ENCODE results near the gene WHRN. TPM values are rescaled to one million over a fixed set of nuclear protein-coding genes. Genes with fewer than 3 reads are reported as not detected.

WHRN gene
- total RNA-seq, 4 donors from 2014 or later = 5.4 to 23.6 (median 8.5) TPM

GRCh38 chr9:114465417-114465816 is 39.9 kb downstream of the WHRN start:
- intact Hi-C loops (cut with DNase I; ENCODE audit: low total_unique reads) (no loop called here), in situ Hi-C loops (cut with MboI; ENCODE audit: low pct_ligation_motif_present in 1 of 4, low pct_unique_long_range_greater_than_20kb in 1 of 4, low sequenced_read_pairs in 3 of 4) (no loop called here)
- Histone ChIP-seq H3K36me3 (no peaks in the 10 kb centered on the region), H3K9me3 (no peaks in the 10 kb centered on the region), H3K27me3 (no peaks in the 10 kb centered on the region), H3K27ac (no peak overlapping the region), H3K4me1 (no peaks in the 10 kb centered on the region), H3K4me3 (no peak overlapping the region)
- WGBS, 2 donors (ENCODE audit: low coverage in 1 of 2) = 98 to 100% methylated on average over 2 to 4 of the region's 4 CpGs
- TF ChIP-seq POLR2A (IDR thresholded peaks at IDR 0.05) (no peak), CTCF (IDR thresholded peaks at IDR 0.05) (no peak), POLR2AphosphoS5 (IDR thresholded peaks at IDR 0.05) (no peak), EP300 (IDR thresholded peaks at IDR 0.05; ENCODE audit: low read depth) (no peak)
- no peak for DNase-seq

GRCh38 chr9:114464281-114465051 is 40.8 kb downstream of the WHRN start:
- in situ Hi-C loops (cut with MboI; ENCODE audit: low pct_ligation_motif_present in 1 of 4, low pct_unique_long_range_greater_than_20kb in 1 of 4, low sequenced_read_pairs in 3 of 4) (no loop called here), intact Hi-C loops (cut with DNase I; ENCODE audit: low total_unique reads) (no loop called here)
- Histone ChIP-seq H3K36me3 (no peaks in the 10 kb centered on the region), H3K9me3 (no peaks in the 10 kb centered on the region), H3K27ac (no peak overlapping the region), H3K27me3 (no peaks in the 10 kb centered on the region), H3K4me3 (no peak overlapping the region), H3K4me1 (no peaks in the 10 kb centered on the region)
- 70 to 86% methylated on average over 1 to 5 of the region's 5 CpGs for WGBS, 2 donors (ENCODE audit: low coverage in 1 of 2)
- no peak for DNase-seq
- no peak for TF ChIP-seq CTCF (IDR thresholded peaks at IDR 0.05)
- no peak for TF ChIP-seq POLR2AphosphoS5 (IDR thresholded peaks at IDR 0.05)
- TF ChIP-seq EP300 (IDR thresholded peaks at IDR 0.05; ENCODE audit: low read depth) = no peak
- TF ChIP-seq POLR2A (IDR thresholded peaks at IDR 0.05) = no peak

- H3K4me3 ChIP-seq = no peak overlapping the region
- TF ChIP-seq CTCF (IDR thresholded peaks at IDR 0.05) (no peak), POLR2AphosphoS5 (IDR thresholded peaks at IDR 0.05) (no peak), EP300 (IDR thresholded peaks at IDR 0.05; ENCODE audit: low read depth) (no peak), POLR2A (IDR thresholded peaks at IDR 0.05) (no peak)
- 80 to 87% methylated on average over 3 to 5 of the region's 5 CpGs for WGBS, 2 donors (ENCODE audit: low coverage in 1 of 2)
Measured at GRCh38 chr9:114462791-114463190, 42.5 kb downstream of the WHRN start.

GRCh38 chr9:114461468-114461867 is 43.8 kb downstream of the WHRN start:
- Histone ChIP-seq H3K4me1 (no peaks in the 10 kb centered on the region), H3K27me3 (no peaks in the 10 kb centered on the region), H3K27ac (no peak overlapping the region), H3K4me3 (no peak overlapping the region), H3K36me3 (no peaks in the 10 kb centered on the region), H3K9me3 (no peaks in the 10 kb centered on the region)
- WGBS, 2 donors (ENCODE audit: low coverage in 1 of 2) = 39 to 45% methylated on average over 4 of the region's 4 CpGs
- in situ Hi-C loops (cut with MboI; ENCODE audit: low pct_ligation_motif_present in 1 of 4, low pct_unique_long_range_greater_than_20kb in 1 of 4, low sequenced_read_pairs in 3 of 4) = no loop called here
- no peak for DNase-seq
- TF ChIP-seq POLR2A (IDR thresholded peaks at IDR 0.05) = no peak
- intact Hi-C loops (cut with DNase I; ENCODE audit: low total_unique reads) = no loop called here

More at GRCh38 chr9:114462791-114463190, 42.5 kb downstream of the WHRN start:
- Histone ChIP-seq H3K27ac (no peak overlapping the region), H3K36me3 (no peaks in the 10 kb centered on the region), H3K9me3 (no peaks in the 10 kb centered on the region), H3K27me3 (no peaks in the 10 kb centered on the region), H3K4me1 (no peaks in the 10 kb centered on the region)
- in situ Hi-C loops (cut with MboI; ENCODE audit: low pct_ligation_motif_present in 1 of 4, low pct_unique_long_range_greater_than_20kb in 1 of 4, low sequenced_read_pairs in 3 of 4) = no loop called here
- intact Hi-C loops (cut with DNase I; ENCODE audit: low total_unique reads) = no loop called here
- no peak for DNase-seq

Measured in transverse colon (tissue), 4 donors.